Amniotic epithelial cell (primary cell): ENCODE data around the gene OLFML2A.
"Not testable (repeated sequence)": the region's sequence is repeated elsewhere in the genome, so short reads cannot be mapped to it uniquely, and the experiment has no call there.

Experiments
- DNase-seq: peaks from one replicate; pipeline ENCODE4 v3.0.0-alpha.2; 2010; ENCODE audit warnings: low read depth

Gene OLFML2A

DNA sequence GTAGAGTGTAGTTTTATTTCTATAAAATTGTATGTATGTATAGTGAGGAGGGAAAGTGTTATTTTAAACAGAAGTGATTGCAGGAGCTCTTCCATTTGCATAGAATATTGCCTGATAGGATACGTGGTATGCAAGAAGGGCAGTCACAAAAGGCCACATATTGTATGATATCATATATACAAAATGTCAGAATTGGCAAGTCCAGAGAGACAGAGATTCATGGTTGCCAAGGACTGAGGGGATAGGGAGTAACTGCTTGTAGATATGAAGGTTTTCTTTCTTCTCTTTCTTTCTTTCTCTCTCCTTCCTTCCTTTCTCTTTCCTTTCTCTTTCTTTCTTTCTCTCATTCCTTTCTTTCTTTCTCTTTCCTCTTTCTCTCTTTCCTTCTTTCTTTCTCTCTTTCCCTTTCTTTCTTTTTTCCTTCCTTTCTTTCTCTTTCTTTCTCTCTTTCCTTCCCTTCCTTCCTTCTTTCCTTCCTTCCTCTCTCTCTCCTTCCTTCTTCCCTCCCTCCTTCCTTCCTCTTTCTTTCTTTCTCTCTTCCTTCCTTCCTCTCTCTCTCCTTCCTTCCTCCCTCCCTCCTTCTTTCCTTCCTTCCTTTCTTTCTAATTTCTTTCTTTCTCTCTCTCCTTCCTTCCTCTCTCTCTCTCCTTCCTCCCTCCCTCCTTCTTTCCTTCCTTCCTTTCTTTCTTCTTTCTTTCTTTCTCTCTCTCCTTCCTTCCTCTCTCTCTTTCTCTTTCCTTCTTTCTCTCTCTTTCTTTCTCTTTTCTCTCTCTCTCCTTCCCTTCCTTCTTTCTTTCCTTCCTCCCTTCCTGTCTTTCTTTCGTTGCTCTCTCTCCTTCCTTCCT is 51.8 kb downstream of the OLFML2A start:
- DNase-seq = no peak

DNA sequence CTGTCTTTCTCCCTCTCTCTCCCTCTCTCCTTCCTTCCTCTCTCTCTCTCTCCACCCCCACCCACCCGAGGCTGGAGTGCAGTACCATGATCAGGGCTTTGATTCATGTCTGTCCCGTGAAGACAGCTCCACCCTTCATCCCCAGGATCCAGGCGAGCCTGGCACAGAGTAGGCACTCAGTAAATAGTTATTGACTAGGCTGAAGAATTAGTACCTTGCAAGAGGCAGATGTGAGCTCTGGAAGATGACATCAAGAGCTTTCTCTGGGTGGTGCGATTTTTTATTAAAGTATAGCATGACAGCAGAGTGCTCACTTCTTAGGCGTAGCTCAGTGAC is 52.4 kb downstream of the OLFML2A start:
- DNase-seq = no peak

DNA sequence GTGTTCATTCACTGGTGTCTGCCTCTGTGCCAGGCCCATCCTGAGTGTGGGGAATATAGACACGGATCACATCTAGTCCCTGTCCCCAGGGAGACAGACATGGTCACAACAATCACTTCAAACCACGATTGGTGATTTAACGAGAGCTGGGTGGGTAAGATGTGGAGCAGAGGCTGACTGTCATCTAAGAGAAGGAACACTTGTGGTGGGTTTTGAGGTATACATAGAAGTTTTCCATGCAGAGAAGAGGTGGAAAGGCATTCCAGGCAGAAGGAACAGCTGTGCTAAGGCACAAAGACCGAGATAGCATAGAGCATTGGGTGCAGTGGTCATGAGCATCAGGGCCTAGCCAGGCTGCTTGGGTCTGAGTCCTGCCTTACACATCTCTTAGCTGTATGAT is 53.7 kb downstream of the OLFML2A start:
- no peak for DNase-seq

DNA sequence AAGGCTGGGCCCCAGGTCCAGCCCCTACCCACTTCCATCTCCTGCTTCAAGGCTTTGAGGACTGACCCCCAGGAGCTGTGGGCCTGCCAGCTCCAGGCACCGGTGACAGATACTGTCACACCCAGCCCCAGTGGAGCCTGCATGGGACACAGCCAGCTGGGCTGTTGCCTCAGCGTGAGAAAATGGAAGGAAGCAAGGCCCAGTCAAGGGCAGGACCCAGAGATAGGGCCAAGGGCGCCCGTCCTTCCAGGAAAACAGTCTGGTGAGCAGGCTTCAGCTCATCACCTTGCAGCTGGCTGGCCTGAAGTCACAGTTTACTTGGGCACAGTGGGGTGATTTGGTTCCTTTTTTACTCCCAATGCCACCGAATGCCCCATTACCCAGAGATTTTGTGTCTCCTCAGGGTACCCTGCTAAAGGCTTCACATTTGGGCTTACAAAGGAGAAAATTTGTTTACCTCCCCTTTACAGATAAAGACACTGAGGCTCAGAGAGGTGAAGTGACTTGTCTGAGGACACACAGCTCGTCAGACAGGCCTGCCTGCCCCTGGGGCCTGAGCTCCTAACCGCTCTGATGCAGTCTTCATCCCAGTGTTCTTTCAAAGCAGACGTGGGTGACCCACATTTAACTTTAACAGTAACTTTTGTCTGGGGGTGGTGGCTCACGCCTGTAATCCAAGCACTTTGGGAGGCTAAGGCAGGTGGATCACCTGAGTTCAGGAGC is 54.9 kb downstream of the OLFML2A start:
- no peak for DNase-seq

DNA sequence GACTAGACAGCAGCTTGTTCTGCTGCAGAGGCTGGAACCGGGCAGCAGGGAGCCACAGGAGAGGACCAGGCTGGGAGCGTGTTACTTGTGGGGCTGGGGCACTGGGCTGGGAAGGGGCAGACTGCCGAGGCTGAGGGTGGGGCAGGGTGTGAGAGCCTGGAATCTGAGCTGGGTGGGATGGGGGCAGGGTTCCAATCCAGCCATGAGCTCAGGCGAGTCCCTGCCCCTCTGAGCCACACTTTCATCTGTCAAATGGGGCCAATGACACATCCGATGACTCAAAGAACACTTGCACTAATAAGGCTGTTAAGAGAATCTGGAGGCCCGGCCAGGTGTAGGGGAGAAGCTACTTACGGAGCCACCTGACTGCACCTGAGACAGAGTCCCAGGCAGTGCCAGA is 57.7 kb downstream of the OLFML2A start:
- DNase-seq = no peak

DNA sequence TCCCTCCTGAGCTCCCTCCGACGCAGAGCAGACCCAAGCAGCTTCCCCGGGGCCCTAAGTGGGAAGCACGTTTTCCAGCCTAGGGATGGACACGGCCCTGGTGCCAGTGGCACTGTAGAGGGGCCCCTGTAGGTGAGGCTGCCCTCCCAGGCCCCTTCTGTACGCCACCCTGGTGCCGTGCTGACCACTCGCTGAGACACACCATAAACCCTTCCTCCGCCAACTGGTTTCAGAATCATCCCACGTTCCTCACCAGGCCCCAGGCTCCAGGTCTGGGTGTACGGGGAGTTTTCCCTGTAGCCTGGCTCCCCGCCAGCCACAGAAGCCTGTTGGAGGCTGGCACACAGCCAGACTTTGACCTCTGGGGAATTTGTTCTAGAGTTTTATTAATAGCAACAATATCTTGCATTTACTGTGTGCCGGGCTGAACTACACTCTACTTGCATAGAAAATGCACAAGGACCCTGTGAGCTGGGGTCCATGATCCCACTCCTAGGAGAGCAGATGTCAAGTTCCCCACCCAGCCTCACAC is 58.2 kb downstream of the OLFML2A start:
- peak; percentile 82 for DNase-seq

DNA sequence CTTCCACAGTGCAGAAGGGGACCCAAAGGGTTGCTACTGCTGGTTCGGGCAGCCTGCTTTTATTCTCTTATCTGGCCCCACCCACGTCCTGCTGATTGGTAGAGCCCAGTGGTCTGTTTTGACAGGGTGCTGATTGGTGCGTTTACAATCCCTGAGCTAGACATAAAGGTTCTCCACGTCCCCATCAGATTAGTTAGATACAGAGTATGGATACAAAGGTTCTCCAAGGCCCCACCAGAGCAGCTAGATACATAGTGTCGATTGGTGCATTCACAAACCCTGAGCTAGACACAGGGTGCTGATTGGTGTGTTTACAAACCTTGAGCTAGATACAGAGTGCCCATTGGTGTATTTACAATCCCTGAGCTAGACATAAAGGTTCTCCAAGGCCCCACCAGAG is 61.2 kb downstream of the OLFML2A start:
- not testable (repeated sequence) for DNase-seq

DNA sequence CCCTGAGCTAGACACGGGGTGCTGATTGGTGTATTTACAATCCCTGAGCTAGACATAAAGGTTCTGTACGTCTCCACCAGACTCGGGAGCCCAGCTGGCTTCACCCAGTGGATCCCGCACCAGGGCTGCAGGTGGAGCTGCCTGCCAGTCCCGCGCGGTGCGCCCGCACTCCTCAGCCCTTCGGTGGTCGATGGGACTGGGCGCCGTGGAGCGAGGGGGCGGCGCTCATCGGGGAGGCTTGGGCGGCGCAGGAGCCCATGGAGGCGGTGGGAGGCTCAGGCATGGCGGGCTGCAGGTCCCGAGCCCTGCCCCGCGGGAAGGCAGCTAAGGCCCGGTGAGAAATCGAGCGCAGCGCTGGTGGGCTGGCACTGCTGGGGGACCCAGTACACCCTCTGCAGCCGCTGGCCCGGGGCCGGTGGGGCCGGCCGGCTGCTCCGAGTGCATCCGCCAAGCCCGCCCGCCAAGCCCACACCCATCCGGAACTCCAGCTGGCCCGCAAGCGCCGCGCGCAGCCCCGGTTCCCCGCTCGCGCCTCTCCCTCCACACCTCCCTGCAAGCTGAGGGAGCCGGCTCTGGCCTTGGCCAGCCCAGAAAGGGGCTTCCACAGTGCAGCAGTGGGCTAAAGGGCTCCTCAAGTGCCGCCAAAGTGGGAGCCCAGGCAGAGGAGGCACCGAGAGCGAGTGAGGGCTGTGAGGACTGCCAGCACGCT is 61.8 kb downstream of the OLFML2A start:
- DNase-seq = not testable (repeated sequence)

DNA sequence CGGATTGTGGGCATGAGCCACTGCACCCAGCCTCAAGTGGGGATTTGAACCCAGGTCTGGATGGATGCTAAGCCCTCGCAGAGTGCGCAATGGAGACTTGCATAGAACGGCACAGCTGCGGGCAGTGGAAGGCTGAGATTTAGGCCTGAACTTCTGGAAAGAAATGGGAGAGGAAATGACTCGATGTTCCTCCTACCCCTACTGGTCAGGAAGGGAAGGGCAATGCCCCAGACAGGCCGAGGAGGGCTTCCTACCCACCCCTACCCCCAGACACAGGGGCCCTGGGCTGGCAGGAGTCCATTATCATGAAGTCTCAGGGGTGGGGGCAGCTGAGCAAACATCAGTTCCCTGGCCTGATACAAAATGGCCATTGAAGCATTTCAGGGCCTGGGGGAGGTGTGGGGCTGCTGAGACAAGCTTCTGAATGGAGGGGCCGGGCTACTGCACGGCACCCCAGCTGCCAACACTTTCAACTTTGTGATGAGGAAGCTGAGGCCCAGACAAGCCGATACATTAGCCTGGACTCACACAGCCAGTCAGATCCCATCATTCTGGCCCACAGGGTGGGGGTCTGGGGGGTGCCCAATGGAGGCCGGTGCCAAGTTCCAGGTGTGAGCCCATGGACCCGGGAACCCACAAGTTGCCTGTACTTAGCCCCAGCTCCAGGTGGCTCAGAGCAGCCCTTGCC is 62.8 kb downstream of the OLFML2A start:
- DNase-seq = no peak

DNA sequence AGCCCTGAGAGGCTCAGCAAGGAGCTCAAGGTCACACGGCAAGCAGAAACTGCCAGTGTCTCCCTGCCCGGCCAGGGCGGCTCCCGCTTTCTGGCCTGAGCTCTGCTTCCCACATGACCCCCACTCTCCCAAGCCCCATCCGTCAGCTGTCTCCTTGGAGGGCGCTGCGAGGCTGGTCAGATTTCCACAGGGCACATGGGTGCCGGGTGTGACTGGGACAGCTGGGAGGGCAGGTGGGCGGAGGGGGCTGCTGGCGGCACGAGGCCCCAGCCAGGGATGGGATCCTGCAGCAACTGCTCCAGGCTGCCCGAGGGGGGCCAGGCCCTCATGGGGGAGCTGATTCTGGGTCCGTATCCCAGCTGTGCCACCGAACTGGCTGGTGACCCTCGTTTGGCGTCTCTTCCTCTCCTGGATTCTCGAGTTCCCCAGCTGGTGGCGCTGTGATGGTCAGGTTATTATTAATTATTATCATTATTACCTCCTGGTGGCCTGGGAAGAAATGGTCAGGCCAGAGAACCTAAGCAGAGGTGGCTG is 63.4 kb downstream of the OLFML2A start:
- no peak for DNase-seq

DNA sequence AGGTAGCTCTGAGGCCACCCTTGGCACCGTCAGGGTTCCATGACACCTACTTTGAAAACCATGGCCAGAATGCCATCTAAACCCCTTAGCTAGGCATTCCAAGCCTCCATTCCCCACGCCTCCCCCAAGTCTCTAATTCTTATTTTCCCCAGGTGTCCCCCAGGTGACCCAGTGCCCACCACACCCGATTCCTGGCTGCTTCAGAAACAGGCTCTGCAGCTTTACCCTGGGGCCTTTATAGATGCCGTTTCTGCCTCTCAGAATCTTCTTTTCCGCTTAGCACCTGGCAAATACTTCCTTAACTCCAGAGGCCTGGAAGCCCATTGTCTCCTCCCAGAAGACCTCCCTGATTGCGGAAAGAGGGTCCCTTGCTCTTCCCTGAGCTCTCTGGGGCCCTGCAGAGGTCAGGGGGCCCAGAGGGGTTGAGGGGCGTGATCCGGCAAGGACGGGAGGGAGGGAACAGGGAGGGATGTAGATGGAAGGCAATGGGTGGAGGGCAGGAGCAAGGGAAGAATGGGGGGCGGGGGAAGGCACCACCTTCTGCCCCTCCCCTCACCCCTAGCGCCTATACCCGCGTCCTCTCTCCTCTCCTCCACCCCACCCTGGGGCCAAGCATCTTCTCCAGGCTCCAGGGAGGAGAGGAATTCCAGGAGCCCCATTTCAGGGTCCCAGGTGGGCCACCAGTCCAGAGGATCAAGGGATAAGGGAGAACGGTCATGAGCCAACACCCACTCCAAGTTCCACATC is 64.3 kb downstream of the OLFML2A start:
- no peak for DNase-seq

DNA sequence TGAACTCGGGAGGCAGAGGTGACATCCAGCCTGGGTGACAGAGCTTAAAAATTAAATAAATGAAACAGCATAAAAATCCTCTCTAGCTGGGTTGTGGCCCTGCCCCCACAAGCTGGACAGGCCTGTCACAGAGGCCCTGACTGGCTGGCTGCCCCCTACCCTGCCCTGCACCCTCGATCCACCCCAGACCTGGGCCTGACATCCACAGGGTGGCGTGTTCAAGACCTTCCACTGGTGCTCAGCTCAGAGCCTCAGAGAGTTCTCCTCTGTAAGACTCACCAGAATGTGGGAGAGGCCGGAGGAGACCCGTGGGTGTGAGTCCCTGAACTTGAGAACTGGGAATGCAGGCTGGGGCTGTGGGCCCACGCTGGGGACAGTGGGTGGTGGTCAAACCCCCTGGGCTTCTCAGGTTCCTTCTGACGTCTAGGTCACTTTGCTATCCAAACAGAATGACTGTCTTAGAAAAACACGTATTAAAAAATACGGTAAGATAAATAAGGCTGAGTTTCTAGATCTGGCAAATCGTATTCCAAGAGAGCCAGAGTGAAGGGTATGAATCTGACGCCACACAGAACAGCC is 66.6 kb downstream of the OLFML2A start:
- DNase-seq = no peak

DNA sequence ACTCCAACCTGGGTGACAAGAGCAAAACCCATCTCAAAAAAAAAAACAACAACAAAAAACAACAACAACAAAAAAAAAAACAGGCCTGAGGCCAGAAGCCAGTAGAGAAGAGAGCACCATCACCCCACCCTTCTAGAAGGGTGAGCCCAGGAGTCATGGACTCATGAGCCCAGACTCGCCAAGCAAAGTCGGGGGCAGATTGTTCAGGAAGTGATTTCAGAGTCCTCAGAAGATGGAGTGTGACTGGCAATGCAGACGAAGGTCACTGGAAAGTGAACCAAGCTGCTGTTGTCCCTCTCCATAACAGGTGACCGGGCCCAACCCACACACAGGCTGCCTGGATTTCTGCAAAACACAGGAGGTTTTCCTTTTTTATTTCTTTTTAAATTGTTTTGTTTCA is 67.4 kb downstream of the OLFML2A start:
- DNase-seq = no peak

DNA sequence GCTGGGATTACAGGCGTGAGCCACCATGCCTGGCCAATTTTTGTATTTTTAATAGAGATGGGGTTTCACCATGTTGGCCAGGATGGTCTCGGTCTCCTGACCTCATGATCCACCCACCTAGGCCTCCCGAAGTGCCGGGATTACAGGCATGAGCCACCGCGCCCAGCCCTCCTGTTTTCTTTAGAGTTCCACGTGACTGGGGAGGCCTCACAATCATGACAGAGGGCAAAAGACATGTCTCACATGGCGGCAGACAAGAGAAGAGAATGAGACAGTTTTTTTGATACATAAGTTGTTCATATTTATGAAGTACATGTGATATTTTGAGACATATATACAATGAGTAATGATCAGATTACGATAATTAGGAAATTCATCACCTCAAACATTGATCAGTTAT is 69.5 kb downstream of the OLFML2A start:
- not testable (repeated sequence) for DNase-seq

DNA sequence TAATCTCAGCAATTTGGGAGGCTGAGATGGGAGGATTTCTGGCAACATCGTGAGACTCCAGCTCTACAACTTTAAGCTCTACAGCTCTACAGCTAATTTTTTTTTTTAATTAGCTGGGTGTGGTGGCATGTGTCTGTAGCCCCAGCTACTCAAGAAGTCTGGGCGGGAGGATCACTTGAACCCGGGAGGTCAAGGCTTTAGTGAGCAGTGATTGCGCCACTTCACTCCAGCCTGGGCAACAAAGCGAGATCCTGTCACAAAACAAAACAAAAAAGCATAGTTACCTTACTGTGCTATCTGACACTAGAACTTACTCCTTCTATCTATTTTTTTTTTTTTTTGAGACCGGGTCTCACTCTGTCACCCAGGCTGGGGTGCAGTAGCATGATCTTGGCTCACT is 70.0 kb downstream of the OLFML2A start:
- DNase-seq = no peak

DNA sequence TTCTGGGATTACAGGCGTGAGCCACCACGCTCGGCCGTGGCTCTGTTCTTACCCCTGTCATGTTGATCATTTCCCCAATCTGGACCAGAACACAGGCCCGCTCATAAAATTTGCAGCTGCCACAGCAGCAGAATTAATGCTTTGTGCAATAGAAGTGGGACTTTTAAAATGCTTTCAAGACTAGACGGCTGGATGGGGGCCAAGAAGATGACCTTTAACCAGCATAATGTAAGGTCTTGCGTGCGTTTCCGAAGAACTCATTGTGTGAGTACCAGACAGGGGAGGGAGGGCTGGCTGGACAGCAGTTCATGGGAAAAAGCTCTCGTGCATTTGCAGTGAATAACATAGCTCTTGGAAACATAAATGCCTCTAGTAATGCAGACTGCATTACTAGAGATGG is 72.9 kb downstream of the OLFML2A start:
- DNase-seq = peak; percentile 63

DNA sequence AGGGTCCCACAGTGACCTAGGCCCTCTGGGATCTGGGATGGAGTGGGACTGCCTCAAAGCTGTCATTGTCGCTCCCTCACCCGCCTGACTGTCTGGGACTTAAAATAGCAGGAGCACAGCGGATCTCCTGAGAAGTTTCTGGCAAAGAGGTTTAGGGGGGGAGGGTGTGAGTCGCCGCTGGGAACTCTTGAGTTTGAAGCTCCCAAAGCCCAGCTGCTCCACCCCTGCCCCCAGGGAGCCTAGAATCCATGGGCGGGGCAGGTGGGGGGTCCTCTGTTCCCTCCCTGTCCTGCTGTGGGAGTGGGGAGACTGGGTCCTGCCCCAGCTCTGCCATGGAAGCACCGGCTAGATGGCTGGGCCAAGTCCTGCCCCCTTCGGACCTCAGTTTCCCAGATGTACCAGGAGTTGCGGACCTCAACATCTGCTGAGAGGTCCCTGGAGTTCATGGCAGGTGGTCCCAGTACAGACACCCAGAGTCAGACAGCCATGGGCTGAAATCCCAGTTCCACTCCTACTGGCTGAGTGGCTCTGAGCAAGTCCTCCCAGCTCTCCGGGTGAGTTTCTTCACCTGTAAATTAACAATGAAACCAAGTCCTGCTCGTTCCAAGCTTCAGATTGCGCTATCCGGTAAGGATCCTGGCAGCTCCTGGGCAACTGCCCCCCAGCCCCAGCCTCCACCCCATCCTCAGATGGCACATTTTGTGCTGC is 75.3 kb downstream of the OLFML2A start:
- DNase-seq = no peak

DNA sequence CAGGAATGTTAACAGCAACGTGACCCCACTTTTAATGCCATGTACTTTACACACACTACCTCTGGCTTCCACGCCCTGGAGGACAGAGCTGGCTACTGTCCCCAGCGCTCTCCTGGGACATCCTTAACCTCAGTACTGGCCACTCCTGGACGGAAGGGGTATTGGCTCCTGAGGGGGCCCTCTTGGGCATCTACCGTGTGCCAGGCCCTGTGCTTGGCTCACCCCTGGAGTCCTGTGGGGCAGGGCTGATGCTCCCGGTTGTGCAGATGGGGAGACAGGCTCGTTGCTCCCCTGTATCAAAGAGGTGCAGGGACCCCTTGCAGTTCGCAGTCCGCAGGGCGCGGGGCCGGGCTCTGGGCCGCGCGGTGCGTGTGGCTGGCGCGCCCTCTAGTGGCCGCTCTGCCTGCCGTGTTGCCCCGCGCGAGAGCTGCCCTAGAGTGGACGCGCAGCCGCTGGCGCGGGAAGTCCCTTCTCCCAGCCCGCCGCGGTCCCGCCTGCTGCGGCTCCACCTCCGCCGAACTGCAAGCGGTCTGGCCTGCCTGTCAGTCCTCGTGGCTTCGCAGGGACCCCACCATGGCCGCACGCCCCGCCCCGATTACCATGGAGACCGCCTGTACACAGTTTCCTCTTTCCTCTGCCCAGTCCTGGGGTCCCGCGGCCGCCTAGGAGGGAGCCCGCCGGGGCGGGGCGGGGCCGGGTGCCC is 76.0 kb downstream of the OLFML2A start, which contains the start of gene WDR38:
Gene WDR38, plus strand, starts transcription at position 632 of the 703 bp plus-strand sequence. CDS start 72 bp downstream, outside the sequence.
- DNase-seq = peak; percentile 38

DNA sequence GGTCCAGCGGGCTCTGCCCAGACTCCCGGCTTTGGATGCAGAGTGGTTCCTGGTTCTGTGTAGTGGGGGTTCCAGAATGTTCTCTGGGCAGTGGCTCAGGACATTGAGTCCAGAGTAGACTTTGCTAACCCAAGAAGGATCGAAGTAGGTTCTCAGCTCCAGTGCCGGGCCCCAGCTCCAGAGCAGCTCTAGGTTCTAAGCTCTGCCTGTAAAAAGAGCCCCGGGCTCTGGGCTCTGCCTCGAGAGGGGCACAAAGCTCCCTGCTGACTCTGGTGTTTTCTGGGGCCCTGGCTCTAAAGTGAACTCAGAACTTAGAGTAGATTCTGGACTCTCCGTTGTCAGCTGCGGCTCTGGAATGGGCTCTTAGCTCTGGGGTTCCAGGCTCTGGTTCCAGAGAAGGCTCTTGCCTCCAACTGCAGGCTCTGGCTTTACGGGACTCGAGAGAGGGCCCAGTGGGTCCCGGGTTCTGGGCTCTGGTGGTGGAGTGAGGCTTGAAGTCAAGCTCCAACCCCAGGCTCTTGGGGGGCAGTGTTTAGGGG is 76.7 kb downstream of the OLFML2A start:
- no peak for DNase-seq
